Measurements from ENCODE around the gene SLC26A1.

- TF ChIP-seq POLR2A (IDR thresholded peaks at IDR 0.05; ENCODE audit: low read depth, low read length) (no peak), POLR2AphosphoS5 (IDR thresholded peaks at IDR 0.05; ENCODE audit: low read depth, low read length) (no peak), TAF1 (IDR thresholded peaks at IDR 0.05; ENCODE audit: borderline replicate concordance, low read depth, low read length) (no peak)
These were observed 17.3 kb upstream of the SLC26A1 start for GRCh38 chr4:1010395-1011021.
